Stimulated activated naive B cell treated with anti-CD40 and anti-IgM and Interleukin-4, amounts not matched to agents 10 μg/mL and 1 μg/mL and 100 μg/mL, for 72 hours (primary cell): ENCODE data around the gene HIGD1C.
"Not testable (repeated sequence)": the region's sequence is repeated elsewhere in the genome, so short reads cannot be mapped to it uniquely, and the experiment has no call there.

Source experiments
- ATAC-seq, 2 donors: fragments of 150-1000 bp; cut with Tn5 transposase; replicated peaks; 2 replicates each; pipeline ENCODE4 v1.10.0; 2021; ENCODE audit warnings: moderate library complexity in 1 of 2
- DNase-seq: peaks from one replicate; pipeline ENCODE4 v3.0.0; 2021
- H3K27ac Mint-ChIP-seq: one replicate; pipeline ENCODE4 v1.8.0; 2022; ENCODE audit warnings: mild to moderate bottlenecking, mixed read lengths
- H3K27me3 Mint-ChIP-seq, 2 donors: one replicate each; pipeline ENCODE4 v1.8.0; 2022; ENCODE audit warnings: mixed read lengths in 2 of 2
- H3K36me3 Mint-ChIP-seq, 2 donors: one replicate each; pipeline ENCODE4 v1.8.0; 2022; ENCODE audit warnings: mixed read lengths in 2 of 2, mild to moderate bottlenecking in 1 of 2
- H3K4me1 Mint-ChIP-seq, 2 donors: one replicate each; pipeline ENCODE4 v1.8.0; 2022; ENCODE audit warnings: mixed read lengths in 2 of 2, mild to moderate bottlenecking in 1 of 2
- H3K4me3 Mint-ChIP-seq, 2 donors: one replicate each; pipeline ENCODE4 v1.8.0; 2022; ENCODE audit warnings: mild to moderate bottlenecking in 2 of 2, mixed read lengths in 2 of 2, moderate library complexity in 1 of 2
- H3K9me3 Mint-ChIP-seq, 2 donors: one replicate each; pipeline ENCODE4 v1.8.0; 2022; ENCODE audit warnings: mixed read lengths in 2 of 2, mild to moderate bottlenecking in 1 of 2

The HIGD1C gene

DNA sequence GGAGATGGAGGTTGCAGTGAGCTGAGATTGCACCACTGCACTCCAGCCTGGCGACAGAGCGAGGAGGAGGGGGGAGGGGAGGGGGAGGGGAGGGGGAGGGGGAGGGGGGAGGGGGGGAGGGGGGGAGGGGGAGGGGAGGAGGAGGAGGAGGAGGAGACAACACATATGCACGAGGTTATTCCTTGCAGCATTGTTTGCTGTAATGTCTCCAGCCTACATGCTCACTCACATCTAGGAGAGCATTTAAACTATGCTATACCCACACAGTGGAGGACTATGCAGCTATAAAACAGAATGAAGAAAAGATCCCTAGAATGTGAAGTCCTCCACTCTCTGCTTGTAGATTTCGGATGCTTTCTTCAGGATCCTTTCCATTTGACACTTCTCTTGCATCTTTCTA is 3.5 kb upstream of the HIGD1C start:
- H3K9me3 Mint-ChIP-seq: peaks cover 0 to 1% of the 10 kb centered on the region in 2 donors
- no peak for ATAC-seq
- peaks cover 0 to 3% of the 10 kb centered on the region in 2 donors for H3K36me3 Mint-ChIP-seq

DNA sequence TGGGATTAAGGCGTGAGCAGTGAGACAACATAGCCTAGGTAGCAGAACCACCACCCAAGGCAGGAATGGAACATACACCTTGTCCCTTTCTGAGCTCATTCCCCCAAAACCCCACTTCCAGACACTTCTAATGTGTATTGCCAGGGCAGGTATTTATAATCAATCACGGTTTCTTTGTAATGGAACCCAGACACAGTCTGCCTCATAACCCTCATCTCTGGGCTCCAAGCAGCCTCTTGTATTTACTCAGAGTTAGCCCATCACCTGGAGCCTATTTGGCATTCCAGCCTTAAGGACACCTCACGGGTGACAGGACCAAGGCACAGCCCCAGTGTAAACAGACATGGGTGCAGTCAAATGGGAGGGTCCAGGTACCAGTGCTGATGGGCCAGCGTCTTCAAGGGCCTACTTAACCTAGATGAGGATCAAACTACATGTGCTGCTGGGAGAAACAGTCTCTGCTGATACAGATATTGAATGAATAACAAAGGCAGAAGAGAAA is 2.5 kb upstream of the HIGD1C start:
- Mint-ChIP-seq H3K27ac (no peak overlapping the region), H3K36me3 (peaks cover 0 to 3% of the 10 kb centered on the region in 2 donors), H3K27me3 (no peaks in the 10 kb centered on the region), H3K9me3 (peaks cover 0 to 1% of the 10 kb centered on the region in 2 donors), H3K4me1 (no peaks in the 10 kb centered on the region), H3K4me3 (no peak overlapping the region)
- ATAC-seq: no peak
- no peak for DNase-seq

More for the DNA sequence above, 3.5 kb upstream of the HIGD1C start:
- no peaks in the 10 kb centered on the region for H3K4me1 Mint-ChIP-seq
- no peak overlapping the region for H3K27ac Mint-ChIP-seq
- no peak overlapping the region for H3K4me3 Mint-ChIP-seq
- no peaks in the 10 kb centered on the region for H3K27me3 Mint-ChIP-seq
- no peak for DNase-seq

DNA sequence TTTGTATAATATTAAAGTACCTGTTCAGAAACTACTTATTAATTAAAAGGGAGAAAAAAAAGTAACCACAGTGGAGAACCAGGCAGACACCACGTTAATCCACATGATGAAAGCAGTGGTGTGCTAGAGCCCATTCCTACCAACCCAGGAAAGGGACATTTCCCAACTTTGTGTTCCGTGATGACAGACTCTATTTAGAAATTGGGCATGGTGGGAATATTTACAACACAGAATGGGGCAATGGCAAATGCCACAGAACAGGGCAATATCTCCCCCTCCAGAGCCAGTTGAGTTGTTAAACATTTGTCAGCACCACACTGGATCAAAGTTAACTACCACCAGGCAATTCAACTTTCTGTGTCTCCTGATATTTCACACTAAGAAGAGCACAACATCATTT is 1.2 kb upstream of the HIGD1C start:
- peaks cover 0 to 1% of the 10 kb centered on the region in 2 donors for H3K9me3 Mint-ChIP-seq

DNA sequence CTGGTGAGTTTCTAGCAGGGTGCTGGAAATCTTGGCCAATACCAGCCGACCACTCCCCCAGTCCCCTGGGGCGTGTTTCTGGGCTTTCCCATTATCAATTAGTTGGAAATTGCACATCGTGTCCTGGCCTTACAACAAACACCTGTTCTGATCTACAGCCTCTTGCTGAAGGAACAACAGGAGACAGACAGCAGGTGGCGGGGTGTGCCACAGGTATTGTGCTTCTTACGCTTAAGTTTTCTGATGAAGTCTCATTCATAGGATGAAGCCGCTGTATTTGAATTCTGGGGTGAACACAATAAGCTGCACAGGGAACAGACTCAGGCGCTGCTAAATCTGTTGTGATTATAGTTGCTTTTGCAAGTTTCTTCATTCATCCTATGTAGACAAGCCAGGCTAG is 703 bp downstream of the HIGD1C start:
- DNase-seq (no peak), ATAC-seq (no peak)
- Mint-ChIP-seq H3K9me3 (peaks cover 0 to 1% of the 10 kb centered on the region in 2 donors), H3K4me3 (no peak overlapping the region), H3K4me1 (no peaks in the 10 kb centered on the region), H3K27ac (no peak overlapping the region), H3K36me3 (peaks cover 0 to 3% of the 10 kb centered on the region in 2 donors), H3K27me3 (no peaks in the 10 kb centered on the region)

More for the DNA sequence above, 1.2 kb upstream of the HIGD1C start:
- ATAC-seq (no peak), DNase-seq (no peak)
- no peak overlapping the region for H3K4me3 Mint-ChIP-seq
- H3K4me1 Mint-ChIP-seq: no peaks in the 10 kb centered on the region
- H3K36me3 Mint-ChIP-seq: peaks cover 0 to 3% of the 10 kb centered on the region in 2 donors
- H3K27me3 Mint-ChIP-seq: no peaks in the 10 kb centered on the region
- H3K27ac Mint-ChIP-seq: no peak overlapping the region

DNA sequence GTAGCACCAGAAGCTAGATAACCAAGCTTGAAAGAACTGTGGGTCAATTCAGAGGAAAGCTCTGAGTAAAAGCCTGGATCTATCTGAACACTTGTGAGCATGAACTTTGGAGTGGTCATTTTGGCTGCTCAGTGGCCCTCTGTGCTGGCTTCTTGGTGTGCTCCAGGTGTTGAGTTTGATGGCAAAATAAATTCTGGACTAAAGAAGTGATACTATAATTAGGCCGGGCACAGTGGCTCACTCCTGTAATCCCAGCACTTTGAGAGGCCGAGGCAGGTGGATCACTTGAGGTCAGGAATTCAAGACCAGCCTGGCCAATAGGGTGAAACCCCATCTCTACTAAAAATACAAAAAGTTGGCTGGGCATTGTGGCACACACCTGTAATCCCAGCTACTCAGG is 2.4 kb downstream of the HIGD1C start:
- not testable (repeated sequence) for H3K36me3 Mint-ChIP-seq, H3K27me3 Mint-ChIP-seq, H3K4me1 Mint-ChIP-seq

DNA sequence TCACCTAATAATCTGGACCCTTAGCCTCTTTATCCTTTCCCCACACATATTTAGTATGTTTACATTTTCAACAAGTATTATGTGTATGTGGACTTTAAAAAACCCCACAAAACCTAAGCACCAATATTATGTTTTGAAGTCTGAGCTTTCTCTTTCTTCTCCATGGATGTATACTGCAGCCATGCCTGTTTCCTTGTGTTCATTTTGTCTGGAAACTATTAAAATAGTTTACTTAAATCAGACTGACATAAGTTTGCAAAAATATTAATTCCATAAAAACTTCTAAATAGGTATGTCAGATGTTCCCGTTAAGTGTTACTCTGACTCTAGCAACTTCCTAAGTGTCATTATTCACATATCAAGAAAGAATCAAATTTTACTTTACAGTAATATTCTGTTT is 2.9 kb downstream of the HIGD1C start:
- H3K4me3 Mint-ChIP-seq: no peak overlapping the region
- H3K27me3 Mint-ChIP-seq: no peaks in the 10 kb centered on the region
- H3K4me1 Mint-ChIP-seq: peaks cover 0 to 3% of the 10 kb centered on the region in 2 donors
- no peak overlapping the region for H3K27ac Mint-ChIP-seq
- H3K36me3 Mint-ChIP-seq: peaks cover 0 to 3% of the 10 kb centered on the region in 2 donors
- no peak for DNase-seq
- no peaks in the 10 kb centered on the region for H3K9me3 Mint-ChIP-seq
- ATAC-seq: no peak

More for the DNA sequence above, 2.4 kb downstream of the HIGD1C start:
- not testable (repeated sequence) for DNase-seq, H3K27ac Mint-ChIP-seq, H3K4me3 Mint-ChIP-seq, H3K9me3 Mint-ChIP-seq, ATAC-seq

DNA sequence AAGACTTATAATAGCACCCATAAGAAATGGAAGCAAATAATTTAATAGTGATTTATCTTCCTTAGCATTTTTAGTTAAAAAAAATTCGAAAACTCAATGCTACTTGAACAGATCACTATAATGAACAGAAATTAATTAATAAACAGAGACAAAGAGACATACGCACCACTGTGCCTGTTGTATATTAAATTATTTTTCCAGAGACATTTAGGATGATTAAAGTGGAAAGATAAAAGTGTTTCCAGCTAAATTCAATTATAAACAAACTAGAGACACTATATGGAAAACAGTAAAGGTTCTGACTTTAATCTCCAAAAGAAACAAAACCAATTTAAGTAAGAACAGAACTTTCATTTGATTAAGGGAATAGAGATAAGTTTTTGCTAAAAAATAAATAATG is 3.4 kb downstream of the HIGD1C start:
- H3K4me1 Mint-ChIP-seq: peaks cover 2 to 7% of the 10 kb centered on the region in 2 donors
- DNase-seq (no peak), ATAC-seq (no peak)
- H3K36me3 Mint-ChIP-seq: peaks cover 0 to 3% of the 10 kb centered on the region in 2 donors
- H3K9me3 Mint-ChIP-seq: no peaks in the 10 kb centered on the region
- no peaks in the 10 kb centered on the region for H3K27me3 Mint-ChIP-seq
- H3K4me3 Mint-ChIP-seq: no peak overlapping the region
- H3K27ac Mint-ChIP-seq: no peak overlapping the region

DNA sequence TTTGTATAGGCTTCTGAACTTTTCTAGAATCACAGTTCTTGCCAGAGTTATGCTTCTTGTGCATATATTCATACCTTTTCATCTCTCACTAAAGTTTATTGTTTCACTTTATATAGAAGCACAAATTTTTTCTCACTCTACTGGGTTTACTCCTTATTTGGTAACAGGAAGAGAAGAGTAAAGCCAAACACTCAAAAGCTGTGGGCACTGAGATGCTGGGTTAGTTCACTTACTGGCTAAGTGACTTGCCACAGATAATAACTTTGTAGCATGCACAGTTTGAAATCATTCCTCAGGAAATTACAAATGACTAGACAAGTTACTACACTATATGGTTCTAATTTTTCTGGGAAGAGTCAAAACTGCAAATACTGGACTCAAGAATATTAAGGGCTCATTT is 7.8 kb downstream of the HIGD1C start:
- Mint-ChIP-seq H3K4me1 (peaks cover 2 to 9% of the 10 kb centered on the region in 2 donors), H3K27me3 (no peaks in the 10 kb centered on the region), H3K27ac (no peak overlapping the region), H3K4me3 (no peak overlapping the region), H3K9me3 (no peaks in the 10 kb centered on the region), H3K36me3 (peaks cover 0 to 3% of the 10 kb centered on the region in 2 donors)
- ATAC-seq (no peak), DNase-seq (no peak)

DNA sequence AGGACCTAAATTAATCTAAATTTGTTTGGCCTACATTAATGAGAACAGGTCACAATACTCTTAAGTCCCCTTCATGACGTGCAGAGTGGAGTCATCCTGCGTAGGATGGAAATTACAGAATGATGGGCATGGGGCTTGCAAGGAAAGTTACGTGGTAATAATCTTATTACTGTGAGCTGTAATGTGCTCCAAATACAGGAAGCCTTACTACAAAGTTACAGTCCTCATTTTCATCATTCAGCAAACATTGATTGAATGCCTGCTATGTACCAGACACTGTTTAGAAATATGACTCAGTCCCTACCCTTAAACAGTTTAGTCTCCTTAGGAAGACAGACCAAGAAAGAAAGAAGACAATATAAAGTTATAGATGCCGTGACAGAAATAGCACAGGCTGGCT is 9.4 kb downstream of the HIGD1C start:
- ATAC-seq (no peak), DNase-seq (no peak)
- H3K36me3 Mint-ChIP-seq: peaks cover 2 to 9% of the 10 kb centered on the region in 2 donors
- H3K27me3 Mint-ChIP-seq: no peaks in the 10 kb centered on the region
- H3K27ac Mint-ChIP-seq: no peak overlapping the region
- peaks cover 2 to 9% of the 10 kb centered on the region in 2 donors for H3K4me1 Mint-ChIP-seq
- H3K4me3 Mint-ChIP-seq: no peak overlapping the region
- H3K9me3 Mint-ChIP-seq: no peaks in the 10 kb centered on the region

DNA sequence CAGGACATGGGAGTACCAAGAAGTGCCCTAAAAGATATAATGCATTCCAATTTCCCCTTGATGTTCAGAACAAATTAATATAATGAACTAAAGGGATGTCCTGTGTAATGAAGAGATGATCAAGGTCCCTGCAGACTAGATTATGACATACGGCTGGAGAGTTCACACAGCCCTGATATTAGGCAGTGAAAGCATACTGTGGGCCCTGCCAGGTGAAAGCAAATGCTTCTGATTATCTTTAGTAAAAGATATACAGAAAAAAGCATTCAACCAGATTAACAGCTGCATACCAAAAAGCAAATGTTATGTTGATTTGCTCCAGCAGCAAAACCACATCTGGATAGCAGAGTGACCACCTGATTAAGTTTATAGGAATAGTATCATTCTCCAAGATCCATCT is 12.1 kb downstream of the HIGD1C start:
- no peak overlapping the region for H3K4me3 Mint-ChIP-seq
- no peak for DNase-seq
- peaks cover 8 to 18% of the 10 kb centered on the region in 2 donors for H3K36me3 Mint-ChIP-seq
- H3K4me1 Mint-ChIP-seq: peaks cover 2 to 9% of the 10 kb centered on the region in 2 donors
- no peak overlapping the region for H3K27ac Mint-ChIP-seq
- no peaks in the 10 kb centered on the region for H3K27me3 Mint-ChIP-seq
- no peak for ATAC-seq
- H3K9me3 Mint-ChIP-seq: no peaks in the 10 kb centered on the region

DNA sequence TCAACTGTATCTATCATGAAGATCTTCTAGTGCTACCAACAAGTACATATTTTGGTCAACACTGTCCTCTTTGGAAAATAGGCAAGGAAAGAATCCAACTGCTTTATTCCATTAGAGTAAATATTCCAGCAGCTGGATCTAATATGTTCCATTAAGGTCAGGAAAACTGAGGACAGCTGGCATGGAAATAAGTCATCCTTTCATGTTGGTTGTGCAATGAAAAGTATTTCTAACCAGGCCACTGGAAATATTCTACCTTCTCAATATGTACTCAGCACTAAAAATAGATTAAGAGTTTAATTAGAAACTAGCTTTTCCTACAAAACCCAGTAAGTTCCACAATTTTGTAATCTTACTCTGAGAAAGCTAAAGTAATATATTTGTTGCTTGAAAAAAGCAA is 19.6 kb downstream of the HIGD1C start:
- H3K27me3 Mint-ChIP-seq: no peaks in the 10 kb centered on the region
- H3K4me1 Mint-ChIP-seq: peaks cover 1 to 7% of the 10 kb centered on the region in 2 donors
- H3K4me3 Mint-ChIP-seq: no peak overlapping the region
- peaks cover 44 to 57% of the 10 kb centered on the region in 2 donors for H3K36me3 Mint-ChIP-seq
- H3K27ac Mint-ChIP-seq: no peak overlapping the region
- no peaks in the 10 kb centered on the region for H3K9me3 Mint-ChIP-seq
- ATAC-seq: no peak
- DNase-seq: no peak

DNA sequence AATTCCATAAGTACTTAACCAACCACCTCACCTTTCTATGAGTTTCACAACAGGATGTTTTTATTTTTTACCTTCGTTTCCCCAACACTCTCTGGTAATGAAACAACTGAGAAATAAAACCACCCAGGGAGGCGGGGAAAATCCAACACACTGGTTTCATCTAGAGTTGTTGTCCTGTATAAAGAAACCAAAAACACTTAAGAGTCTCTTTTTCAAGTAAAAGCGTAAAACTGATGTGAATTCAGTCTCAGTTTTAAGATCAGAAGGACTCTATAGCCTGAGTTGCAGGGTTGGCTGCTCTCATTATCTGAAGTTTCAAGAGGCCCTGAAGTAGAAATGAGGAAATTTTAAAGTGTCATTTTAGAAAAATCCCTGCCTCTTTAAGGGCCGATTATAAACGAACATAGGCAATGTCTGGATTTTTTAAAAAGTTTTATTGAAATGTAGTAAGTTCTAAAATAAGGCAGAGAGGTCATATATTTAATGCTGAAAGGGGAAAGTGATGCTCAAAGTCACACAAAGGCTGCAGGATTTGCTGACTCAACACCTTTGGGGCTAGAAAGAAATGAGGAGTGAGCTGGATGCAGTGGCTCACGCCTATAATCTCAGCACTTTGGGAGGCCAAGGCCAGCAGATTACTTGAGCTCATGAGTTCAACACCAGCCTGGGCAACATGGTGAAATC is 27.2 kb downstream of the HIGD1C start:
- H3K4me1 Mint-ChIP-seq: peaks cover 1 to 9% of the 10 kb centered on the region in 2 donors
- peaks cover 37 to 39% of the 10 kb centered on the region in 2 donors for H3K36me3 Mint-ChIP-seq
- no peak for ATAC-seq
- no peak for DNase-seq
- no peak overlapping the region for H3K4me3 Mint-ChIP-seq
- H3K27me3 Mint-ChIP-seq: no peaks in the 10 kb centered on the region
- H3K9me3 Mint-ChIP-seq: no peaks in the 10 kb centered on the region
- no peak overlapping the region for H3K27ac Mint-ChIP-seq

DNA sequence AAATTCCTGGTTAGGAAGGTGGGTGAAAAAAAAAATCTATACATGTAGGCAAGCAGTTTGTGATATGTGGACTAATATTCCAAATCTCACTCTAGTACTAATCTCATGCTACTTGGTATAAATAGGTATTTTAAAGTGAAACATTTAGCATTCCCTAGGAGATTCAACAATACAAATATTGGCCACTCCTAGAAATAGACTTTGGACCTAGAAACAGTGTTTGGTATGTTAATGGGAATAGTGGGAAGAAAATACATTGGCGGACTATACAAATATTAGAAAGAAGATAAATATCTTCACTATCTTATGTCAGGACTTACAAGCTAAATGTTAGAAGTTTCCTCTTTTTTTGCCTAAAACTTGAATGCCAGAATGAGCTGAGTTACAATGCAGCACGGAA is 28.2 kb downstream of the HIGD1C start:
- Mint-ChIP-seq H3K27ac (no peak overlapping the region), H3K27me3 (no peaks in the 10 kb centered on the region), H3K4me3 (no peak overlapping the region), H3K4me1 (peaks cover 3 to 18% of the 10 kb centered on the region in 2 donors), H3K36me3 (peaks cover 31 to 34% of the 10 kb centered on the region in 2 donors), H3K9me3 (no peaks in the 10 kb centered on the region)
- DNase-seq (no peak), ATAC-seq (no peak)

DNA sequence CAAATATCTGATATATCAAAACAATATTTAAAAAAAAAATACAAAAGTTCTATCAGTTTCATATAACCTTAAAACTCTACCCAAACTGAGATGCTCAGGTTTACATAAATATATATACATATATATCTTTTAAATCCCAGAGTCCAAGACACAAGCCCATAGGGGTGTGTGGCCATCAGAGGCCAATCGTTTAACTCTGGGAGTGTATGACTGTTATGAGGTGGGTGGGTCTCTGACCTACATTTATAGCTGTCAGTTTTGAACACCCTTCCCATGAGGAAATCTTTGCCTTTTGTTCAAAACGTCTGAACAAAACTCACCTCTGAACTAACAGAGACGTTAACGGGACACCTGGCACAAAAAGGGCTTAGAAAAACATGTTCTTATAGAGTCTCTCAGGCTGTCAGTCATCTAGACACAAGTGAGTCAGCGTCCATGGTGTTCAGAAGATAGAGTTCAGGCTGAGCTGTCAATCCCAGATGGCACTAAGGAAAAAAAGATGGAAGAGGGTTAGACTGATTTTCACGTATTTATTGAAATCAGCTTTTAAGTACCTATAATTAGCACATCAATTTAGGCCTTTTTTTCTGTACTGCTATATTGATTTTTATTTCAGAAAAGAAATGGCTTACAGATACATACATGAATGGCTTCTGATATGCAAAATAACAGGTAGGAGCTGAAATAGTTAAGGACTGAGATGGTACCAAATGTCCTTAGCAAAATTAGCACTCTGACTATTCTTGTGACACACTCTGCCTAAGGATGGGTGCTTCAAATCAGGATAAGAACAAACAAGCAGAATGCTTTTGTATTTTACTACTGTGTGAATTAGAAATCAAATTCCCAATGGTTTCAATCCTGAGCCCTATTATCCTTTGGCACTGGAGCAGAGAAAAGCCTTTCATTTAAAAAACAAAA is 29.2 kb downstream of the HIGD1C start:
- no peak for ATAC-seq
- H3K36me3 Mint-ChIP-seq: peaks cover 25 to 29% of the 10 kb centered on the region in 2 donors
- no peak overlapping the region for H3K27ac Mint-ChIP-seq
- no peaks in the 10 kb centered on the region for H3K27me3 Mint-ChIP-seq
- H3K4me1 Mint-ChIP-seq: peaks cover 3 to 19% of the 10 kb centered on the region in 2 donors
- no peak overlapping the region for H3K4me3 Mint-ChIP-seq
- H3K9me3 Mint-ChIP-seq: no peaks in the 10 kb centered on the region
- no peak for DNase-seq
